RPMI8226 (cell line): ENCODE results near the gene SCGB3A2.

ENCODE experiments used
- DNase-seq: peaks from one replicate; pipeline ENCODE4 v3.0.0-alpha.2; 2015

The SCGB3A2 gene

GRCh38 chr5:147911427-147911826 is 32.9 kb downstream of the SCGB3A2 start:
- DNase-seq, result no peak

- DNase-seq, result no peak
Measured at GRCh38 chr5:147912011-147912410, 33.5 kb downstream of the SCGB3A2 start.

GRCh38 chr5:147913786-147914185 is 35.3 kb downstream of the SCGB3A2 start:
- DNase-seq, result no peak

GRCh38 chr5:147918101-147918685 is 39.7 kb downstream of the SCGB3A2 start:
- no peak for DNase-seq

GRCh38 chr5:147918899-147919298 is 40.4 kb downstream of the SCGB3A2 start:
- no peak for DNase-seq

GRCh38 chr5:147920420-147921030 is 42.0 kb downstream of the SCGB3A2 start:
- DNase-seq, result no peak

GRCh38 chr5:147921136-147921535 is 42.6 kb downstream of the SCGB3A2 start:
- DNase-seq, result no peak

GRCh38 chr5:147925020-147925419 is 46.5 kb downstream of the SCGB3A2 start:
- DNase-seq, result no peak

GRCh38 chr5:147927901-147928300 is 49.4 kb downstream of the SCGB3A2 start:
- no peak for DNase-seq

GRCh38 chr5:147930769-147931168 is 52.3 kb downstream of the SCGB3A2 start:
- DNase-seq, result no peak
